WERI-Rb-1 (cell line): ENCODE data around the gene GZMH.

ENCODE experiments used
- DNase-seq: peaks from one replicate; pipeline ENCODE4 v3.0.0-alpha.2; 2020
- H3K27ac ChIP-seq: fragments of 250-450 bp; sonication (Bioruptor Pico); 2 replicates; pipeline ENCODE4 v1.5.1; 2020; ENCODE audit warnings: mild to moderate bottlenecking, moderate library complexity
- H3K27me3 ChIP-seq: fragments of 250-450 bp; sonication (Bioruptor Pico); 2 replicates; pipeline ENCODE4 v1.5.1; 2021; ENCODE audit warnings: mild to moderate bottlenecking, low read depth, moderate library complexity; ENCODE audit not compliant: insufficient read depth, severe bottlenecking
- H3K36me3 ChIP-seq: fragments of 250-450 bp; sonication (Bioruptor Pico); 2 replicates; pipeline ENCODE4 v1.5.1; 2020; ENCODE audit warnings: mild to moderate bottlenecking, moderate library complexity
- H3K4me3 ChIP-seq: 2 replicates; pipeline ENCODE4 v1.5.1; 2011; ENCODE audit warnings: low read depth, mild to moderate bottlenecking, control low read depth, low read length
- H3K9me3 ChIP-seq: fragments of 250-450 bp; sonication (Bioruptor Pico); 2 replicates; pipeline ENCODE4 v1.5.1; 2021; ENCODE audit warnings: mild to moderate bottlenecking, moderate library complexity; ENCODE audit not compliant: severe bottlenecking
- TF ChIP-seq, protein P1 (sequence below): IDR thresholded peaks from 2 replicates; pipeline ENCODE4 v1.5.1; 2011; ENCODE audit warnings: low read depth, mild to moderate bottlenecking, control low read depth, inconsistent platforms, low read length

The GZMH gene

DNA sequence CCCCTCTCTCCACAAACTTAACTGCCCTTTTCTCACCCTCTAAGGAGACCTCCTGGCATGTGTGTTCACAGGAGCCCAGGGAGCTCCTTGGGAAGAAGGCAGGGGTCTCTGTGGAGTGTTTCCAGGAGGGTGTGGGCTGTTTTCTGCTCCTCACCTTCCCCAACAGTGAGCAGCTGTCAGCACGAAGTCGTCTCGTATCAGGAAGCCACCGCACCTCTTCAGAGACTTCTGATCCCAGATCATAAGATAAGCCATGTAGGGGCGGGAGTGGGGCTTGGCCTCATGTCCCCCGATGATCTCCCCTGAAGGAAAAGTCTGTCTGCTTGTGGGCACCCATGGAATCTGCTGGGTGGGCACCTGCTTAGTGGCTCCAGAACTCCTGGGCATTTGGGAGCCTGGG is 23.3 kb upstream of the GZMH start:
- DNase-seq: no peak
- H3K4me3 ChIP-seq: no peak overlapping the region
- TF ChIP-seq, protein P1, sequence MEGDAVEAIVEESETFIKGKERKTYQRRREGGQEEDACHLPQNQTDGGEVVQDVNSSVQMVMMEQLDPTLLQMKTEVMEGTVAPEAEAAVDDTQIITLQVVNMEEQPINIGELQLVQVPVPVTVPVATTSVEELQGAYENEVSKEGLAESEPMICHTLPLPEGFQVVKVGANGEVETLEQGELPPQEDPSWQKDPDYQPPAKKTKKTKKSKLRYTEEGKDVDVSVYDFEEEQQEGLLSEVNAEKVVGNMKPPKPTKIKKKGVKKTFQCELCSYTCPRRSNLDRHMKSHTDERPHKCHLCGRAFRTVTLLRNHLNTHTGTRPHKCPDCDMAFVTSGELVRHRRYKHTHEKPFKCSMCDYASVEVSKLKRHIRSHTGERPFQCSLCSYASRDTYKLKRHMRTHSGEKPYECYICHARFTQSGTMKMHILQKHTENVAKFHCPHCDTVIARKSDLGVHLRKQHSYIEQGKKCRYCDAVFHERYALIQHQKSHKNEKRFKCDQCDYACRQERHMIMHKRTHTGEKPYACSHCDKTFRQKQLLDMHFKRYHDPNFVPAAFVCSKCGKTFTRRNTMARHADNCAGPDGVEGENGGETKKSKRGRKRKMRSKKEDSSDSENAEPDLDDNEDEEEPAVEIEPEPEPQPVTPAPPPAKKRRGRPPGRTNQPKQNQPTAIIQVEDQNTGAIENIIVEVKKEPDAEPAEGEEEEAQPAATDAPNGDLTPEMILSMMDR: no peak
- H3K27ac ChIP-seq: no peak overlapping the region
- no peaks in the 10 kb centered on the region for H3K9me3 ChIP-seq
- no peaks in the 10 kb centered on the region for H3K36me3 ChIP-seq
- H3K27me3 ChIP-seq: peaks cover 35% of the 10 kb centered on the region

DNA sequence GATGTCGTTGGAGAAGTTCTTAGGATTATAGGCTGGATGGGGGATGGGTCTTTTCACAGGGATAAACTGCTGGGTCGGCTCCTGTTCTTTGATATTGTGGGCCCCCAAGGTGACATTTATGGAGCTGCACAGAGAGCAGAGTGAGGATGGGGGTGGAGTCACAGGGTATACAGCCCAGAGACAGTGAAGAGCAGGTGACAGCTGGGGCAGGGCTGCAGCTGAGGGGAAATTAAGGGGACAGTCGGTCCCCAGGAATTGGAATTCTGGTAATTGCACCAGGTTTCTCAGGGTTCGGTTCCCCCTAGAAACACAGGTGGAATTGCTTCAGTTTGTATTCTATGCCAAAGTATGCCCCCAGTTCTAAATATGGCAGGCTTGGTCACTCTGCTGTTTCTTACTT is 22.9 kb upstream of the GZMH start:
- Histone ChIP-seq H3K36me3 (no peaks in the 10 kb centered on the region), H3K4me3 (no peak overlapping the region), H3K27ac (no peak overlapping the region), H3K9me3 (no peaks in the 10 kb centered on the region), H3K27me3 (peaks cover 39% of the 10 kb centered on the region)
- TF ChIP-seq, protein P1: no peak
- no peak for DNase-seq

DNA sequence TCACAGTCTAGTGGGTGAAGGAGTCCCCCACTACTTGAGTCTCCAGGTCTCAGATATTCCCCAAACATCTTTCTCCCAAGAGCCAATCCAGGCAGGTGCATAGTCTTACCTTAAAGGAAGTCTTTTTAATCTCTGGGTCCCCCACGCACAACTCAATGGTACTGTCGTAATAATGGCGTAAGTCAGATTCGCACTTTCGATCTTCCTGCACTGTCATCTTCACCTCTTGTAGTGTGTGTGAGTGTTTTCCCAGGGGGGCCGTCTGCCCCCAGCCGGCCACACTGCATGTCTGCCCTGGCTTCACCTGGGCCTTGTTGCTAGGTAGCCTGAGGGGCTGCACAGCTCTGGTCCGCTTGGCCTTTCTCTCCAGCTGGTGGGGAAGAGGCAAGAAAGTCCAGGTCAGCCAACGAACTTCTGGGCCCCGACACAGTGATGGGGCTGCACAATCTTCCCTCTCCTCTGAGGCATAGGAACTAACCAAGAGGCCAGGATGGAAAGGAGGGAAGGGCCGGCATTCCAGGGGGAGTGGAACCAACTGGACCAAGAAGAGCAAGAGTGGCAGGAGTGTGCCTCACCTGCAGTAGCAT is 22.4 kb upstream of the GZMH start:
- TF ChIP-seq, protein P1: no peak
- peaks cover 40% of the 10 kb centered on the region for H3K27me3 ChIP-seq
- no peaks in the 10 kb centered on the region for H3K9me3 ChIP-seq
- H3K27ac ChIP-seq: no peak overlapping the region
- no peaks in the 10 kb centered on the region for H3K36me3 ChIP-seq
- no peak overlapping the region for H3K4me3 ChIP-seq
- DNase-seq: no peak

DNA sequence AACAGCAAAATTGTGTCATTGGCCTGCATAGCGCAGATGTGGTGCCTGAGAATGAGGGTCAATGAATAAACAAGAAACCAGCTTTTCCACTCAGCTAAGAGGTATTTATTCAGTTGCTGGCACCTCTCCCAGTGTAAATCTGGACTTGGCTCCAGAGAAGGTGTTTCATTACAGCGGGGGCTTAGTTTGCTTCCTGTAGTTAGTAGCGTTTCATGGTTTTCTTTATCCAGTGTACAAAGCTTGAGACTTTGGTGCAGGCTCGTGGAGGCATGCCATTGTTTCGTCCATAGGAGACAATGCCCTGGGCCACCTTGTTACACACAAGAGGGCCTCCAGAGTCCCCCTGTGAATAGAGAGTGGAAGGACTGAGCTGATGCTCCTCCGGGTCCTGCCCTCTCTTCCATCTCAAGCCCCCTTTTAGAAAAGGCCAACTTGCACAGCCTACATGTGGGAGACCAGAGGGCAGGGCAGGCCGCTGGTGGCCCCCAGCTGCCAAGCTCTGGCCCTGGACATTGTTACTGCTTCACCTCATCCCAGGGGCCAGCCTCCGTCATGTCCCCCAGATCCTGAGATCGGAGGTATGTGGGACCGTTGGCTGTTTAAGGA is 21.5 kb upstream of the GZMH start:
- Histone ChIP-seq H3K27me3 (peaks cover 44% of the 10 kb centered on the region), H3K4me3 (no peak overlapping the region), H3K27ac (no peak overlapping the region), H3K36me3 (no peaks in the 10 kb centered on the region), H3K9me3 (no peaks in the 10 kb centered on the region)
- TF ChIP-seq, protein P1: no peak
- no peak for DNase-seq

DNA sequence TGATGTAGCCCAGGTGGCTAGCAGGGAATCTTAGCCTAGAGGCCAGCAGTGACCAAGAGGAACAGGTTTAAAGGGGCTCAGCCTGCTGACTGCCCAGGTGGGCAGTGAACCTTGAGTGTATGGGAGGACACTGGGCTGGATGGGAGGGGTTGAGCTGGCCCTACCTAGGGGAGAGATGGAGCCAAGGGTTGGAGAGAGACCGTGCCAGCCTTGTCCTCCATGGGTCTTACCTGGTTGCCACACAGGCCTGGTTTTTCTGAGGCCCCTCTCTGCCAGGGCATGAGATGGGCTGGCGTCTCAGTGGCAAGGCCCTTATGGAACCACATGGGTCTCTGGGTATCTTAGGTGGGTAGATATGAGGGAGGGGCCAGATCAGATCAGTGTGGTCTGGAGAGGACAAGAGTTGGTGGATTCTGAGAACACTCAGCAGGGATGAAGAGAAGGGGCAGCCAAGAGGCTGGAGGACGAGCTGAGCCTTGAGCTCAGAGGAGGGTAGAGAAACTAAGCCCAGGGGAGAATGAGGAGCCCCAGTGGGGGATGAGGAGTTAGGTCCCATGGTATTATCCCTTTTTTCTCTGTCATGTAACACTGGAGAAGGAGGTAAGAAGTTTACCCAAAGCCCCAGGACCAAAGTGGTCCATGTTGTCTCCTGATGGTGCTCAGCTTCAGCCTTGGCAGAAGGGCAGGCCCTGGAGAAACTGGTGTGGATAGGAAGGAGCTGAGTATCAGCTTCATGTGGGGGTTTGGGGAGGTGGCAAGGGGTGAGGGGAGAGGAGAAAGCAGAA is 20.8 kb upstream of the GZMH start:
- peaks cover 49% of the 10 kb centered on the region for H3K27me3 ChIP-seq
- H3K9me3 ChIP-seq: no peaks in the 10 kb centered on the region
- TF ChIP-seq, protein P1: no peak
- H3K27ac ChIP-seq: no peak overlapping the region
- H3K36me3 ChIP-seq: no peaks in the 10 kb centered on the region
- H3K4me3 ChIP-seq: no peak overlapping the region
- no peak for DNase-seq
